HG03159 (cell line): ENCODE measurements around the gene CYFIP2.

Experiments
- ATAC-seq: cut with Tn5 transposase; IDR thresholded peaks from one replicate; pipeline ENCODE4 v1.9.1; 2021; ENCODE audit warnings: mild to moderate bottlenecking, moderate library complexity; ENCODE audit not compliant: unreplicated experiment

CYFIP2 gene

DNA sequence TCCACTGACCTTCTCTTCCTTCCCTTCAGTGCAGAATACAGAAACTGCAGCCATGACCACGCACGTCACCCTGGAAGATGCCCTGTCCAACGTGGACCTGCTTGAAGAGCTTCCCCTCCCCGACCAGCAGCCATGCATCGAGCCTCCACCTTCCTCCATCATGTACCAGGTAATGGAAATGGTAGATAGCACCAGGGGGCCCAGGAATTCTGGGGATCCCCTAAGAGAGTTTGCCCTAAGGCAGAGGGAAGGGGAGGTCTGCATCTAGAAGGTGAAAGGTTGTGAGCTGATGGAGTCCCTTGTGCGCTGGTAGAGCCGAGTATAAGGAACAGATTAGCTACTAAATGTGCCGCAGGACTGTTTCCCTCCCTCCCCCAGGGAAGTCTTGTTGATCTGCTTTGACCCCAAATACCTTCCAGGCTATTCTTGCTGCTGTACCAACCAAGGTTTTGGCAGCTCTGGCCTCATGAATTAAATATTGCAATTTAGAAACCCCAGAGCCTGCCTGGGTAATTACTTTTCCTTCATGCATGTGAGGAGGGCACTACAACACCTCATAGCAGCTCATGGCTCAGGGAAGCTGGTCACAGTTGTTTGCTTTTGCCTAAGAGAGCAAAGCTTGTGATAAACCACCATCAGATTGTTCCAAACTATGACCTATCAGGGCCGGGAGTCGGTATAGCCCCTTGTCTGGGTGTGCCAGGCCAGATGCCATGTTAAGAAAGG, 19.6 kb downstream of the CYFIP2 start:
- no peak for ATAC-seq

DNA sequence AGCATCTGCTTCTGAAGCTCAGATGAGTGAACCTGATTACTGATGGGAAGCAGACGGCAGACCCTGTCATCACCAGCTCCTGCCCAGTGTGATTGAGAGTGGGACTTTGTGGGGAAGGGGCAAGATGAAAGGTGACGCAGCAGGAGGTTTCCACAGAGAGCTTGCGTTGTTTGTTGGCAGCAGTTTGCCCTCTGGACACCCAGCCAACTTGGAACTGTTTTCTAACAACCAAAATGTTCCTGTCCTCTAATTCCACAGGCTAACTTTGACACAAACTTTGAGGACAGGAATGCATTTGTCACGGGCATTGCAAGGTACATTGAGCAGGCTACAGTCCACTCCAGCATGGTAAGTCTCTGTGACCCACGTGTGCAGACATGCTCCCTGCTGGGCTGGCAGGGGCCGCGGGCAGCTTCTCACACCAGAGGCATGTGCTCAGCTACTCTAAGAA, 20.9 kb downstream of the CYFIP2 start:
- no peak for ATAC-seq

DNA sequence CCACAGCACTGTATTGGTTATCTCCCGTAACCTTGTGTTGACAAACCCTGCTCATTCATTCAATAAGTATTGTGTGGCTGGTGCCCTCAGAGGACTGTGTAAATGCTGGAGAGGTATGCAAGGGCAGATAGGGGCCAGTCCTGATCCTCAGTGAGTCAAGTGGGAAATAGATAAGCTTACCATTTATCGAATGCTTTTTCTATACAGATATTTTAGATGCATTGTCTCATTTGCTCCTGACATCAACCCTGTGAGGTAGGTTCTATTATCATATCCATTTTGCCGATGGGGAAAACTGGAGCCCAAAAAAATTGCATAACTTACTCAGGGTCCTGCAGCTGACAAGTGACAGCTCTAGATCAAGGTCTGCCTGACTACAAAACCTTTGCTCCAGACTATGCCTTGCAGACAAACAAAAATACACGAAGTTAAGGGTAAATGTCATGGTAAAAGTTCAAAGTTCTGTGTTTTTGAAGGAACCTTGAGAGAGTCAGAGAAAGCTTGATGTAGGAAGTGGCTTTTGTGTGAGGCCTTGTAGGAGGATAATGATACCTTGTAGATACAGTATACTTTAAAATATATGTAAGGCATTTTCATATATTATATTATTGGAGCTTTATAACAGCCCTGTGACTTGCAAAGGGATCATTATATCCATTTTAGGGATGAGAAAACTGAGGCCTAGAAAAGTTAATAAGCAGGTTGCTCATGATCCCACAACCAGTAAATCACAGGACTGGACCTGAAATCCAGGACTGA, 22.7 kb downstream of the CYFIP2 start:
- no peak for ATAC-seq

DNA sequence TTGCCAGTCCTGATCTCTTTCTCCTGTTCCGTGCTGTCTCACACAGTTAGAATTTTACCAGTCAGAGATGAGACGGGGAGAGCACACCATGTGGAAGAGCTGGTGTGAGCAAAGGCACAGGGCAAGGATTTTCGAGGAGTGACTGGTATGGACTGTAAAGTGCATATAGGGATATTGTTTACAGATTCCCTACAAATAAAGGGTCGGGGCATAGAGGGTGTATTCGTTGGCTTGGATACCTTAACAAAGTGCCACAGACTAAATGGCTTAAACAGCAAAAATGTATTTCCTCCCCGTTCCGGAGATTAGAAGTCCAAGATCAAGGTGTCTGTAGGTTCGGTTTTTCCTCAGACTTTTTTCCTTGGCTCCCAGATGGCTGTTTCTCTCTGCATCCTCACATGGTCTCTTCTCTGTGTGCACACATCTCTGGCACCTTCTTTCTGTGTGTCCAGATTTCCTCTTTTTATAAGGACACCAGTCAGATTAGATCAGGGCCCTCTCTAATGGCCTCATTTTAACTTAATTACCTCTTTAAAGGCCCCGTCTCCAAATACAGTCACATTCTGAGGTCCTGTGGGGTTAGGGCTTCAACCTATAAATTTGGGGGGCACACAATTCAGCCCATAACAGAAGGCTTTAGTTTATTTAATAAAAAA, 23.4 kb downstream of the CYFIP2 start:
- no peak for ATAC-seq

DNA sequence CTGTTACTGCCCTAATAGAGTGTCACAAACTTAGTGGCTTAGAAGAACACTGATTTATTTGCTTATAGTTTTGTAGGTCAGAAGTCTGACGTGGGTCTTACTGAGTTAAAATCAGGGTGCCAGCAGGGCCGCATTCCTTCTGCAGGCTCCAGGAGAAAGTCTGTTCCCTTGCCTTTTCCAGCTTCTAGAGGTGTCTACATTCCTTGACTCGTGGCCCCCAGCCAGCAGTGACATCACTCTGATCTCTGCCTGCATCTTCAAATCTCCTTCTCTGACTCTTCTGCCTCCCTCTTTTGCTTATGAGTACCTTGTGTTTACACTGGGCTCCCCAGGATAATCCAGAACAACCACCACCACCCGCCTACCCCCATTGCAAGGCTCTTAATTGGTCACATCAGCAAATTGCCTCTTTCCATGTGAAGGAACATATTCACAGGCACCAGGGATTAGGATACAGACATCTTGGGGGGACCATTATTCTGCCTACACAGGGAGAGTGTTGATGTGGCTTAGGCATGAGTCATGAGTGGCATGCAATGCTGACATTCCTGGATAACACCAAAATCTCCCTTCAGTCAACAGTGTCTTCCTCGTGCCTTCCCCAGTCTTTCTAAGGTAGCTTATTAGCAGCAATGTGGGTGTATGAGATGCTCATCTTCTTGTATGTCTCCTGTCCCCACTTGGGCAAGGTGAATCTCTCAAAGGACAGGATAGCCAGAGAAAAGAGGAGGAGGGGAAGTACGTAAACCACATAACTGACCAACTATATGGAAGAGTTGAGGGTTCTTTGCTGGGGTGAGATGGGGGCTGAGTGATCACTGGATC, 24.4 kb downstream of the CYFIP2 start:
- no peak for ATAC-seq

DNA sequence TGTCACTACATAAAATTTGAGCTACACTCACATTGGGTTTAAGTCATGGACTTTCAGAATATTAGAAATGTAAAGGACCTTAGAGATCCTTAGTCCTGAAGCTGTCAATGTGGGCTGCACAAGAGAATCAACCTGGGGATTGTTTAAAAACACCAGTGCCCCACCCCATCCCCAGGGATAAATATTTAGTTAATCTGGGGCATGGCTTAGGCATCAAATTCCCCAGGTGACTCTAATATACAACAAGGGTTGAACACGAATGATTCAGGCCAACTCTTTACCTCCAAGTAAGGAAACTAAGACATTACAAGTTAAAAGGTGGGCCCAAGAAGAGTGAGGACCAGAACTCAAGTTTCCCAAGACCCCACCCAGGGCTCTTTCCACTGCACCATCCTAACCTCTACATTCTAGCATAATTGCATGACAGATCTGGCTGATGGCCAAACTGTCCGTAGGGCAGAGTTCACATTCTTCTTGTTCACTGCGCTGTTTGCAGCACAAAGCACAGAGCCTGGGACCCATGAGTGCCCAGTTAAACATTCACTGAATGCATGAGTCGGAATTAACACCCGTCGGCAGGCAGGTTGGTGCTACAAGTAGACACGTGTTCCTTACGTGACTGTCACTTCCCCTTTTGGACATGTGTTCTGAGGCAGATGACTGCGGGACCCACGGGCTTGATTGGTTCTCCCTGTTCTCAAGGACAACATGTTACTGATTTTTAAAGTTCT, 25.2 kb downstream of the CYFIP2 start:
- peak; percentile 91 for ATAC-seq

DNA sequence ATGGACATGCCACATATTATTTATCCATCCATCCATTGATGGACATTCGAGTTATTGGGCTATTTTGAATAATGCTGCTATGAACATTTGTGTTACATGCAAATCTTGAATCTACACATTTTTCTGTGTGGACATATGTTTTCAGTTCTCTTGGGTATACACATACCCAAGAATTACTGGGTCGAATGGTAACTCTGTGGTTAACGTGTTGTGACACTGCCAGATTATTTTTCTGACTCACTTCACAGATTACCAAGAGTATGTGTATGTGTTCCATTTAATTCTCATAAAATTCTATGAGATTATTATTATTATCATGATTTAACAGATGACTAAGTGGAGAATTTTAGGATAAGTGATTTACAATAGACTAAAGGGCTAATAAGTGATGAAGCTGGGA, 26.7 kb downstream of the CYFIP2 start:
- no peak for ATAC-seq

DNA sequence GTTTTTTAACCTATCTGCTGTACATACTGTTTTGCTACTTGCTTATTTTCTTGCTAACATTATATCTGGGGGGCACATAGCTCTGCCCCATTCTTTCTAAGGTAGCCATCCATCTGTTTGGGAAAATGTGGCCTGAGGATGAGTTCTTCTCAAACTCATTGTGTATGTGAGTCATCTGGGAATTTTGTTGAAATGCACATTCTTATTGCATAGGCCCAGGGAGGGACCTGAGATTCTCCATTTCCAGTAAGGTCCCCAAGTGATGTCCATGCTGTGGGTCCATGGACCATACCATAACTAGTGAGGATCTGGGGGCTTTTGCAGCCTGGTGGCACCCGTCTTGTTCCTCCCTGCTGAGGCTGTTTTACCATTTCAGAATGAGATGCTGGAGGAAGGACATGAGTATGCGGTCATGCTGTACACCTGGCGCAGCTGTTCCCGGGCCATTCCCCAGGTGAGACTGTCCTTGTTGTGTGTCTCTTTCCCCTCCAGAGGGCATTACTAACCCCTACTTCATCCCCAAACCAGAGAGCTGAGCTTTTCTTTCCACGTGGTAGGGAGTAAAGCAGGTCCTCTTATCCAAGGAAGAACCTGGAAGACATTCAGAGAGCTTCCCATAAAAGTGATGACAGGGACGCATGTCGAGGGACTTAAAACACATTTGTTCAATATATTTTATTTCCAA, 28.6 kb downstream of the CYFIP2 start:
- ATAC-seq: no peak

DNA sequence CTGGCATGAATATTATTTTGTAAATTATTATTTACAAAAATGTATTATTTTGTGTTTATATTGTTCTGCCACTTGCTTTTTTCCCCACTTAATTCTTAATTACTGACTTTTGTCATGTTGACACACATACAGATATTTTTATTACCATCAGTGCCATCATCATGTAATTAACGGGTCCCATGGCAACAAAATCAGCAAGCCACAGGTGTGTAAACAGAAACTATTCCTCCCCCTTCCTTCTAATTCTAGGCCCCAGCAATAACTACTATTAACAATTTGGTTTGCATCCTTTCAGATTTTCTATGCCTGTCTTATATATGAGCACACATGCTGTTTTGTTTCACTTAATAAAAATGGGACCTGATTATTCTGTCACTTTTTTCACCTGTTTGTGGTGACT, 29.3 kb downstream of the CYFIP2 start:
- no peak for ATAC-seq

DNA sequence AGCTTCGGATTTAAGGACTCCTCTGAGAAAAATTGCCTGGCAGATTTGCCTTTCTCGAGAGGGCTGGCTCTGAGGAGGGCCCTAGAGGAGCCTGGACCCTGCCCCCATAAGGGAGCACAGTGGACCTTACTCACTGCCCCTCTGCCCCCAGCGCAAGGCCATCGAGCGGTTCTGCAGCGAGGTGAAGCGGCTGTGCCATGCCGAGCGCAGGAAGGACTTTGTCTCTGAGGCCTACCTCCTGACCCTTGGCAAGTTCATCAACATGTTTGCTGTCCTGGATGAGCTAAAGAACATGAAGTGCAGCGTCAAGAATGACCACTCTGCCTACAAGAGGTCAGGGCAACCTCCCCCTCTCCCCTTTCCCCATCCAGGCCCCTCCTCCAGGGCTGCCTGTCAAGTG, 34.6 kb downstream of the CYFIP2 start:
- no peak for ATAC-seq

DNA sequence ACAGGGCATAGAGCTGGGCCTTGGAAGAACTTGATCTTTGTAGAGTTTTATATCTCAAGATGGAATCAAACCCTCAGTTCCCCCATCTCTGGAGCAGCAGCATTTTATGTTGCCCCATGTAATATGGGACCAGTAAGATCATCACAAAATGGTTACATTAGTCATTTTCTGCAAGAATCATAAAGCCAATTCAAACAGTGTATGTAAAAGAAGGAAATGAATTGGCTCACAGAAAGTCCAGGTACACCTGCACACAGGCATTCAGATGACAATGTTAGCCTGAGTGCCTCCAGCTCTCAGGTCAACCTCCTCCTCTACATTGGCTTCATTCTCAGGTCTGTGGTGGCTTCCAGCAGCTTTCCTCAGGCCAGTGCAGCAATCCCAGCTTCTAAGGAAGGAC, 35.1 kb downstream of the CYFIP2 start:
- no peak for ATAC-seq

DNA sequence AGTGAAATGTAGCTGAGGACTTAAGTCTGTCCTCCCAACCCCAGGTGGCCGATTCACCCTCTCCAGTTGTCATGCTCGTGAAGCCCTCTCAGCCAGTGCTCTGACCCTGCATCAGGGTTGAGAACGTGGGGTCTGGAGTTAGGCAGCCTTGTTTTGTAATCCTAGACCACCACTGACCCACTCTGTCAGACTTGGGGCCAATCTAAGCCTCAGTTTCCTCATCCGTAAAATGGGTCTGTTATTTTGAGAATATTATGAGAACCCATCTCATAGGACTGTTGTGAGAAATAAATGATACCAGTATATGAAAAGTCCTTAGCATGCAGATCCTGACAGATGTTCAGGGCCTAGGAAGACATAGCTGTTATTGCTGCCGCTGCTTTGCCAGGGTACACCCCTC, 37.1 kb downstream of the CYFIP2 start:
- no peak for ATAC-seq

DNA sequence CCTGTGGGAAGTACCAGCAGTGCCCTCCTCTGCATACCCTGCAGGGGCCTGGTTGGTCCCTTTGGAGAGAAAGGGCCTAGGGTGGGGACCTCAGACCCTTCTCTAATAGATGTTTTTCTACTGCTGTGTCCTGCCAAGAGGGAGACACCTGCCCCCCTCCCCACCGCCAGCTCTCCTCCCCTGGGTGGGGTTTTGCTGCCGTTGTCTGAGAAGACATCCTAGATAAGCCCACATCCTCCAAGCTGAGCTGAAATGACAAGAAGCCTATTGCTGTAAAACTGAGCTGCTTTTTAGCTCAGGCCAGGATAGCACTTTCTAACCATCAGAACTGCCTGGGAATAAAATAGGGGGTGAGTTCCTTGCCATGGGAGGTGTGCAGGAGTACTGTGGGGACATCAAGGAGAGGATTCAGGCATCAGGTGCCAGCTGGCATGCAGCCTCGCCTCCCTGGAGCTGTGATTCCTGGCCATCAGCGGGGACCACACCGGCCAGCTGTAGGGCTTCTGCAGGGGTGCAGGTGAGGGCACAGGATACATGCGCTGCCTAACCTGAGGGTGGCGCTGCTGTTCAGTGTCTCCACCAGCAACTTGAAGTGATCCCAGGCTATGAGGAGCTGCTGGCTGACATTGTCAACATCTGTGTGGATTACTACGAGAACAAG, 37.9 kb downstream of the CYFIP2 start:
- ATAC-seq: no peak

DNA sequence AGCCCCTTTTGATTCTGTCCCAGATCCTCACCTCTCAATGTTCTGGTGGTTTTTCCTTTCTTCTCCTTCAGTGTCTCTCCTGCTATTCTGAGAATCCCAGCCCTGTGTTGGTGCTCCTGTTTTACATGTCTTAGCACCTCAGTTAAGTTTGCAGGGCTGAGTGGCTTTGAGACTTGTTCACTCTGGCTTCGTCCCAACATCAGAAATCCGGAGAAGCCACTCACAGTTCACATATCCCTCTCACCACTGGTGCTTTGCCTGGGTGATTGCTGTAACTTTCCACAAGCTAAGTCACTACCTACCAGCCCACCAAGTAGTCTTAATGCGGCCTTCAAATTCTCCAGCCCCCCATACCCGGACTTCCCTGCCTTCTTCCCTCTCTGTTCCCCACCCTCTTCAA, 40.2 kb downstream of the CYFIP2 start:
- no peak for ATAC-seq

DNA sequence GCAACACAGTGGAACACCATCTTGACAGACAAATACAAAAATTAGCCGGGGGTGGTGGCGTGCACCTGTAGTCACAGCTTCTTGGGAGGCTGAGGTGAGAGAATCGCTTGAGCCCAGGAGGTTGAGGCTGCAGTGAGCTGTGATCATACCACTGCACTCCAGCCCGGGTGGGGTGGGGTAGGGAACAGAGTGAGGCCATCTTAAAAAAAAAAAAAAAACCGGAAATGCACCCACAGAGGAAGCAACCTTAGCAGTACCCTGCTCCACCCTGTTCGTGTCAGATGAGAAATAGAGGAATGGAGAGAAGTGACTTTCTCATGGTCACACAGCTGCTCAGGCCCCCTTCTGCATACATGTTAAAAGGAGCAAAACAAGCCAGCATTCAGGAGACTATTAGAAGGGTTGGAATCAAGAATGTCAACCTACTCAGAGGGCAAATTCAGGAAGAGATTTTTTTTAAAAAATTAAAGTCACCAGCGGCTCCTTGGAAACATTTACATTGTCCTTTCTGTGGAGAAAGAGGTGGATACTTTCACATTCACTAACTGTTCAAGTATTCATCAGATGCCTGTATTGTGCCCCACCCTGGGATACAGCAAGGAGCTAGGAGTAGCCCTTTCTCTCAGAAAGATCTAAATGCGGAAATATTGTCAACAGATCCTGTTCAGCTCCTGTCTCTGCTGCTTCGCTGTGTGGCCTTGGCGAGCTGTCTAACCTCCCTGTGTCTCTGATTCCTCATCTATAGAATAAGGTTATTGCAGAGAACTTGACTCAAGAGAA, 41.0 kb downstream of the CYFIP2 start:
- ATAC-seq: no peak

DNA sequence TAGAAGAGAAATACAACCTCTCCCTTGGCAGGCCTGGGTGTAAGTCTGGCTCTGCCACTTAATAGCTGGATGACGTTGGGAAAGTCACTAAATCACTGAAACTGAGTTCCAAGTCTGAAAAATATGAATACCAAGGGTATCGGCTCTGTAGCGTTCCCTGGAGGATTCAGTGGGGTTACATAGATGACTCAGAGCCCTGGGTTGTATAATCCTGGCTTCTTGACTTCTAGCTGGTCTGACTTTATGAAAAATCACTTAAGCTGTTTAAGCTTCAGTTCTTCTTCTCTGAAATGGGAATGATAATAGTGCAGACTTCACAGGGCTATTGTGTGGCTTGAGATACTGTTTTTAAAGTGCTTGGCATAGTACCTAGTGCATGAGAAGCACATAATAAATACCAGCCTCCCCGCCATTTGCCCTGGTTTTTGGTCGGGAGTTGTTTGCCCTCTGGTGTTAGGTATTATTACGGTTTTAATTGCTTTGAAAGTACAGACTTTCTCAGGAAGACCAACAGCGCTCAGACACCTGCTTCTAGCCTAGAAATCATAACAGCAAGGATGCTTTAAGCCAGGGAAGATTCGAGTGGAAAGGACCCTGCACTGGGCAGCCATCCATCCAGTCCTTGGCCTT, 43.0 kb downstream of the CYFIP2 start:
- no peak for ATAC-seq

DNA sequence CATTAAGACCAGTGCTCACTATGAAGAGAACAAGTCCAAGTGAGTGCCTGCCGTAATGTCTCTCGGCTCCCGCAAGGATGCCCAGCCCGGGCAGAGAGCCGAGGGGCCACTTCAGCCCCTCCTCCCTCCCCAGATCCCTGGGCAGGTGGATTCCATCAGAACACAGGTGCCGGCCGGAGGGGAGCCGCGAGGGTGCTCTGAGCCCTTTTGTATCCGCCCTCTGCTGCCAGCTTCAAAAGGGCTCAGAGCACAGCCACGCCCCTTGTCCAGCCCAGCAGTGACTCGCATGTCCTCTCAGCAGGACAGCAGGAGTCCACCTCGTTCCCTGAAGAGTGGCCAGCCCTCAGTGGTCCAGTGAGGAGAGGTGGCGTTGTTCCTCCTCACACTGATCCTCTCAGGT, 43.9 kb downstream of the CYFIP2 start:
- ATAC-seq: no peak

DNA sequence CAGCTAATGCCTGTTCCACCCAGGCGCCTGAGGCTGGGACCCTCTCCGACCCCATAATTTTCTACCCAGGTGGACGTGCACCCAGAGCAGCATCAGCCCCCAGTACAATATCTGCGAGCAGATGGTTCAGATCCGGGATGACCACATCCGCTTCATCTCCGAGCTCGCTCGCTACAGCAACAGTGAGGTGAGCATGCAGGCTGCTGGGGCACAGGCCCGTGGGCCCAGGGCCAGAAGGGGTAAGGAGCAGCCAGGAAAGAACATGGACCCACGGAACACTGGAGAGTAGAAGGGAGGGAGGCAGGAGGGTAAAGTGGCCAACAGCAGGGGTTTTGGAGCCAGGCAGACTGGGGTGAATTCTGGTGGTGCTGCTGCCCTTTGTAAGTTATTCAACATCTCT, 45.7 kb downstream of the CYFIP2 start:
- no peak for ATAC-seq
